Ectodermal cell (in vitro differentiated cells): Measurements from ENCODE around the gene M1AP.

ENCODE experiments used
- H3K27ac ChIP-seq: 2 replicates; pipeline ENCODE4 v1.7.0; 2013; ENCODE audit warnings: mild to moderate bottlenecking, low read depth, low read length; ENCODE audit not compliant: insufficient read depth, poor library complexity, severe bottlenecking
- H3K27me3 ChIP-seq: 2 replicates; pipeline ENCODE4 v1.7.0; 2013; ENCODE audit warnings: mild to moderate bottlenecking, low read length; ENCODE audit not compliant: insufficient read depth, control insufficient read depth, poor library complexity, severe bottlenecking
- H3K36me3 ChIP-seq: one replicate; pipeline ENCODE4 v1.7.0; 2013; ENCODE audit warnings: low read length; ENCODE audit not compliant: control insufficient read depth, insufficient read depth
- H3K4me1 ChIP-seq: one replicate; pipeline ENCODE4 v1.7.0; 2013; ENCODE audit warnings: low read length; ENCODE audit not compliant: control insufficient read depth, insufficient read depth
- H3K4me3 ChIP-seq: 2 replicates; pipeline ENCODE4 v1.7.0; 2013; ENCODE audit warnings: low read depth, low read length, control low read depth; ENCODE audit not compliant: insufficient read depth
- H3K9me3 ChIP-seq: 2 replicates; pipeline ENCODE4 v1.7.0; 2013; ENCODE audit warnings: mild to moderate bottlenecking, low read length, moderate library complexity; ENCODE audit not compliant: control insufficient read depth
- WGBS, 2 experiments: methylation state at CpG; one replicate each; pipeline ENCODE4 v1.1.7; 2013; ENCODE audit warnings: missing lambda C conversion rate in 2 of 2; 5-methylcytosine and 5-hydroxymethylcytosine counted together

M1AP gene

GRCh38 chr2:74682501-74682900, 34.4 kb upstream of the M1AP start:
- Histone ChIP-seq H3K27ac (no peak overlapping the region), H3K27me3 (no peaks in the 10 kb centered on the region), H3K36me3 (no peaks in the 10 kb centered on the region), H3K9me3 (no peaks in the 10 kb centered on the region), H3K4me3 (no peak overlapping the region), H3K4me1 (no peaks in the 10 kb centered on the region)

DNA sequence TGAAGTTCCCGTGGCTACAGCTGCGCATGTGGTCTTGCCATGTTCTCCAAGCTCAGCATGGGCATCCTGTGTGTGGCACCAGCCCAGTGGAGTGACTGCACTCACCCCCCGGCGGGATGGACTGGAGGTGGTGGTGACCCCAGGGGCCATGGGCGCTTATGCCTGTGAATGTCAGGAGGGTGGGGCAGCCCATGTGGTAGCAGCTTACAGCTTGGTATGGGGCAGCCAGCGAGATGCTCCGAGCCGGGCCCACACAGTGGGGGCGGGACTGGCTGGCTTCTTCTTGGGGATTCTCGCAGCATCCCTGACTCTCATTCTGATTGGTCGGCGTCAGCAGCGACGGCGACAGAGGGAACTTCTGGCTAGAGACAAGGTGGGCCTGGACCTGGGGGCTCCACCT, 31.5 kb upstream of the M1AP start:
- H3K27me3 ChIP-seq, result no peaks in the 10 kb centered on the region
- H3K9me3 ChIP-seq, result no peaks in the 10 kb centered on the region
- no peak overlapping the region for H3K4me3 ChIP-seq
- 95 to 96% methylated on average over 15 of the region's 15 CpGs for WGBS, 2 experiments
- H3K4me1 ChIP-seq, result no peaks in the 10 kb centered on the region
- no peaks in the 10 kb centered on the region for H3K36me3 ChIP-seq
- no peak overlapping the region for H3K27ac ChIP-seq

DNA sequence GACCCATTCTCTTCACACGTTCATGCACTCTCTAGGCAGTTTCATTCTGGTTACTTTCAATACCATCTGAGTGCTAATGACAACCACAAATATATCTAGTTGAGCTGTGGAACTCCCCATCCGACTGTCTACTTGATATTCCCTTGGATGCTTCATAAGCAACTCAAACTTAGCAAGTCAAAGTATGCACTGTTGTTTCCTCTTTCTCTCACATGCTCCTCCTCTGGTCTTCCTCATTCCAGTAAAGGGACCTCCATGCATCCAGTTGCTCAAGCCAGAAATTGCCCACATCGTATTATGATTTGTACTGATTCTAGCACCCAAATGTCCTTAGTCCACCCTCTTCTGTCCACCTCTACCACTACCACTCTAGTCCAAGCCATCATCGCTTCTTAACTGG, 28.2 kb upstream of the M1AP start:
- Histone ChIP-seq H3K9me3 (no peaks in the 10 kb centered on the region), H3K27ac (no peak overlapping the region), H3K4me1 (no peaks in the 10 kb centered on the region), H3K36me3 (no peaks in the 10 kb centered on the region), H3K27me3 (no peaks in the 10 kb centered on the region), H3K4me3 (no peak overlapping the region)
- 89 to 90% methylated on average over 4 of the region's 4 CpGs for WGBS, 2 experiments

DNA sequence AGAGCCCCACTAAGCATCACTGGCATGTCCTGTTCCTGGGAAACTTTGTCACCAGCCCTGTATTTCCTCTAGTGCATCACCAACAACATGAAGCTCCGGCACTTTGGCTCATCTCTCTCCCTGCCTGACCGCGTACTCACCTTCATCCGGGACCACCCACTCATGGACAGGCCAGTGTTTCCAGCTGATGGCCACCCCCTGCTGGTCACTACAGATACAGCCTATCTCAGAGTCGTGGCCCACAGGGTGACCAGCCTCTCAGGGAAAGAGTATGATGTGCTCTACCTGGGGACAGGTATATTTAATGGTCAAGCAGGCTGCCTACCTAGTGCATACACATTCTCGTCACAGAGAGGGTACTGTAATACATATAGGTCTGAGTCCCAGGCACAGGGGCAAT, 27.0 kb upstream of the M1AP start:
- no peaks in the 10 kb centered on the region for H3K27me3 ChIP-seq
- H3K9me3 ChIP-seq, result no peaks in the 10 kb centered on the region
- H3K4me3 ChIP-seq, result no peak overlapping the region
- H3K36me3 ChIP-seq, result no peaks in the 10 kb centered on the region
- no peaks in the 10 kb centered on the region for H3K4me1 ChIP-seq
- H3K27ac ChIP-seq, result no peak overlapping the region
- 89 to 90% methylated on average over 6 of the region's 6 CpGs for WGBS, 2 experiments

DNA sequence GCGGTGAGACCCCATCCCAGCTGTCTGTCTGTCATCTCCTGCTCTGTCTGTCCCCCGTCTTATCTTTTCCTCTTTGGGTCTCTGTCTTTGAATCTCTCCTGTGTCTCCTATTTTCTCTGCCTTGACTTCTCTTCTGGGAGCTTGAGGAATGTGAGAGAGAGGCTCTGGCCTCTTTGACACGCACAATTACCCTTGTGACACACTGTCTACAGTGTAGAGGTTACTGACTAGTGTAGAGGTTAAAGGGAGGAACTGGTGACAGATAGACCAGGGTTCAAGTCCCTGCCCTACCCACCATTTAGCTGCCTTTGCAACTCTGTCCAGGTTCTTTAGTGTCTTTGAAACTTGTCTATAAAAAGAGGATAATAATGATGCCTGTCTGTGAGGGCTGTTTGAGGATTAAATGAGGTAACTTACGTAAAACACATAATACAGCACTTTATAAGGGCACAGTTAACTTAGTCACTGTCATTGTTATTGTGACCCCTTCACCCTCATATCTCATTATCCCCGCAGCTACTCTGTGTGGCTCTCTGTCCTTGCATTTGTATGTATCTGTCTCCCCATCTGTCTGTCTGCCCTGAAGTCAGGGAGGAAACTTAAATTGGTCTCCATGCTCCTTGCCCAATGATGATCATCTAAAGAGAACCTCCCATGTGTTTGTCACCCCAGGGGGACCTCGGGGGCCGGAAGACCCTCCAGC, 25.8 kb upstream of the M1AP start:
- H3K9me3 ChIP-seq, result no peaks in the 10 kb centered on the region
- H3K27ac ChIP-seq, result no peak overlapping the region
- 92 to 93% methylated on average over 7 of the region's 7 CpGs for whole genome bisulfite sequencing, 2 experiments
- H3K4me1 ChIP-seq, result no peaks in the 10 kb centered on the region
- no peak overlapping the region for H3K4me3 ChIP-seq
- no peaks in the 10 kb centered on the region for H3K27me3 ChIP-seq
- no peaks in the 10 kb centered on the region for H3K36me3 ChIP-seq

DNA sequence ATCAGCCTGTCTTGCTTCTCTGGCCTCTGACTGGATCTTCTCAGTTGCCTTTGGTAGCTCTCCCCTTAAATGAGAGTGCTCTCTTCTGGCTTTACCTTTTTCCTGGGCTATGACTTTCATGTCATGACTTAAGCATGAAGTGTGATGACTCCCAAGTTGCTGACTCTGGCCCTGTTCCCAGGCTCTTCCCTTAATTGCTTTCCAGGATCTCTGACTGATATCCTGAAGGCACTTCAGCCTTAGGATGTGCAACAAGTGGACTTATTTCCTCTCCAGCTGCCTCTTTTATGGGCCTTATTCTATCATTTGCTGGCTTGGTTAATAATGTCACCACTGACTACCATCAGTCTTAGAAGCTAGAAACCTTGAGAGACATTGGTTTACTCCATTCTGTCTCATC, 23.3 kb upstream of the M1AP start:
- Histone ChIP-seq H3K4me3 (no peak overlapping the region), H3K9me3 (no peaks in the 10 kb centered on the region), H3K36me3 (no peaks in the 10 kb centered on the region), H3K4me1 (no peaks in the 10 kb centered on the region), H3K27ac (no peak overlapping the region), H3K27me3 (no peaks in the 10 kb centered on the region)

GRCh38 chr2:74670263-74670662, 22.1 kb upstream of the M1AP start:
- Histone ChIP-seq H3K4me3 (no peak overlapping the region), H3K27me3 (no peaks in the 10 kb centered on the region), H3K9me3 (no peaks in the 10 kb centered on the region), H3K27ac (no peak overlapping the region), H3K36me3 (no peaks in the 10 kb centered on the region), H3K4me1 (no peaks in the 10 kb centered on the region)
- 91 to 94% methylated on average over 7 of the region's 7 CpGs for WGBS, 2 experiments

DNA sequence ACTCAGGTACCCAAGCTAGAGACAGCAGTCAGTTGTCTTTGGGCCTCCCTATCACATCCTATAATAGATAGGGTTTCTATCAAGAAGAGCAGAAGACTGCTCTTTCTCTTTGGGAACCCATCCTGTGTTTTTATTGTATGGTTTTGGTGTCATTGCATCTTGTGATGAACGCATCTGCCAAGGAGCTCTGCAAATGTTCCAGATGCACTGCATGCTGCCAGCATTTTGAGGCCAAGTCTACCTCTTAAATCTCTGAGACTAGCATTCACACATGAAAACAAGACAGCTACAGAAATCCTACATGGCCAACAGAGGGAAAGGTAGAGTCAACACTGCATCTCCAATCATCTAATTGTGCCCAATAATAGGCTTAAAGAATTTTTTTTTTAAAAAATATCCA, 20.0 kb upstream of the M1AP start:
- H3K36me3 ChIP-seq, result no peaks in the 10 kb centered on the region
- H3K9me3 ChIP-seq, result no peaks in the 10 kb centered on the region
- no peaks in the 10 kb centered on the region for H3K4me1 ChIP-seq
- H3K27me3 ChIP-seq, result no peaks in the 10 kb centered on the region
- no peak overlapping the region for H3K4me3 ChIP-seq
- no peak overlapping the region for H3K27ac ChIP-seq
- WGBS, 2 experiments, result 90 to 96% methylated on average over 1 of the region's 1 CpG

- Histone ChIP-seq H3K9me3 (no peaks in the 10 kb centered on the region), H3K4me1 (no peaks in the 10 kb centered on the region), H3K36me3 (no peaks in the 10 kb centered on the region), H3K27me3 (peaks cover 24% of the 10 kb centered on the region), H3K27ac (no peak overlapping the region), H3K4me3 (no peak overlapping the region)
- WGBS, 2 experiments, result 86 to 89% methylated on average over 2 of the region's 2 CpGs
These were observed 11.3 kb upstream of the M1AP start for GRCh38 chr2:74659462-74659861.

- no peaks in the 10 kb centered on the region for H3K4me1 ChIP-seq
- no peaks in the 10 kb centered on the region for H3K9me3 ChIP-seq
- H3K27me3 ChIP-seq, result peaks cover 26% of the 10 kb centered on the region
- no peak overlapping the region for H3K4me3 ChIP-seq
- WGBS, 2 experiments, result 94 to 97% methylated on average over 2 of the region's 2 CpGs
- H3K36me3 ChIP-seq, result no peaks in the 10 kb centered on the region
- no peak overlapping the region for H3K27ac ChIP-seq
These were observed 10.4 kb upstream of the M1AP start for GRCh38 chr2:74658516-74658915.

DNA sequence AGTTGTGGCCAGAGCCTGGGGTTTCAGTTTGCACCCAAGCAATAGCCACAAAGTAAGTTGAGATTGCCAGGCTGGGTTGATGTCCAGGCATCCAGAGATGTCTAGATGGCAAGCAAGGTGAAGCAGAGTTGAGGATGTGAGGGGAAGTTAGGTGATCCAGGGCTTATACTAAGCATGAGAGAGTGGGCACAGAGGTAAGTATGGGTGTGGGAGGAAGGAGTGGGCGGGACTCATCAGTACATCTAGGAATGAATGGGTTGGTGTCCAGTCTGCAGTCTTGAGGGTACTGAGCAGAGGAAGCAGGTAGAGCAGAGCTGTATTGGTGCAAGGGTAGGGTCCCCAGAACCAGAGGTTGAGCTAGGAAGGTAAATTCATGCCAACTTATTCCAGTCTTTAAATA, 7.4 kb upstream of the M1AP start:
- H3K27me3 ChIP-seq, result peaks cover 30% of the 10 kb centered on the region
- WGBS, 2 experiments, result 94 to 95% methylated on average over 1 of the region's 1 CpG
- H3K9me3 ChIP-seq, result no peaks in the 10 kb centered on the region
- H3K4me1 ChIP-seq, result no peaks in the 10 kb centered on the region
- no peaks in the 10 kb centered on the region for H3K36me3 ChIP-seq
- no peak overlapping the region for H3K27ac ChIP-seq
- no peak overlapping the region for H3K4me3 ChIP-seq
